PC-3 (cell line): Measurements from ENCODE around the gene HNMT. TPM values are rescaled to one million over a fixed set of nuclear protein-coding genes. Genes with fewer than 3 reads are reported as not detected.
"Not testable (repeated sequence)": the region's sequence is repeated elsewhere in the genome, so short reads cannot be mapped to it uniquely, and the experiment has no call there.

Source experiments
- ATAC-seq: fragments of 200-7000 bp; cut with Tn5 transposase; 2 replicates; pipeline ENCODE4 v1.9.1; 2020; ENCODE audit warnings: mild to moderate bottlenecking, moderate library complexity
- BruUV-seq: library from RNA; stranded (reverse); fragments of 400-500 nt; replicated peaks from 2 replicates; lab custom pipeline; 2021; lab: Mats Ljungman, UMichigan
- CTCF ChIA-PET: fragments of 300-600 bp; sonication (Branson Sonifier 250); formaldehyde crosslinking; loops from one replicate; lab custom pipeline; 2022; ENCODE audit warnings: antibody characterized with exemption; lab: Charles Lee
- POLR2A ChIA-PET: fragments of 300-600 bp; sonication (Branson Sonifier 250); formaldehyde crosslinking; loops from one replicate; lab custom pipeline; 2022; ENCODE audit warnings: antibody characterized with exemption; ENCODE audit not compliant: unreplicated experiment; lab: Charles Lee
- DNase-seq: peaks from one replicate; pipeline ENCODE4 v3.0.0-alpha.2; 2015
- H2AFZ ChIP-seq: fragments of 300-600 bp; sonication (generic); 2 replicates; pipeline ENCODE4 v1.6.0; 2016; ENCODE audit warnings: antibody characterized with exemption, low read length
- H3F3A ChIP-seq: fragments of 300-600 bp; sonication (generic); one replicate; pipeline ENCODE4 v1.6.0; 2017; ENCODE audit warnings: antibody characterized with exemption, low read length, control low read depth, mild to moderate bottlenecking; ENCODE audit not compliant: unreplicated experiment
- H3K27ac ChIP-seq: fragments of 300-600 bp; sonication (generic); 2 replicates; pipeline ENCODE4 v1.5.1; 2016; ENCODE audit warnings: mild to moderate bottlenecking, low read length
- H3K27me3 ChIP-seq: fragments of 300-600 bp; sonication (generic); 2 replicates; pipeline ENCODE4 v1.6.1; 2016; ENCODE audit warnings: low read length, mixed read lengths
- H3K36me3 ChIP-seq: fragments of 300-600 bp; sonication (generic); 2 replicates; pipeline ENCODE4 v1.6.1; 2016; ENCODE audit warnings: low read depth, mixed run types, low read length, mixed read lengths
- H3K4me1 ChIP-seq: fragments of 300-600 bp; sonication (generic); 2 replicates; pipeline ENCODE4 v1.5.1; 2016; ENCODE audit warnings: low read length; ENCODE audit not compliant: insufficient read depth
- H3K4me2 ChIP-seq: fragments of 300-600 bp; sonication (generic); 2 replicates; pipeline ENCODE4 v1.6.0; 2016; ENCODE audit warnings: low read length
- H3K4me3 ChIP-seq: fragments of 300-600 bp; sonication (generic); 2 replicates; pipeline ENCODE4 v1.5.1; 2016; ENCODE audit warnings: mild to moderate bottlenecking, low read length, mixed read lengths
- H3K79me2 ChIP-seq: fragments of 300-600 bp; sonication (generic); 2 replicates; pipeline ENCODE4 v1.6.1; 2017; ENCODE audit warnings: low read length, mixed read lengths
- H3K9ac ChIP-seq: fragments of 300-600 bp; sonication (generic); 2 replicates; pipeline ENCODE4 v1.6.0; 2016; ENCODE audit warnings: mild to moderate bottlenecking, low read length
- H3K9me2 ChIP-seq: fragments of 300-600 bp; sonication (generic); replicated peaks from 2 replicates; pipeline ENCODE4 v1.6.1; 2016; ENCODE audit warnings: mixed run types, low read length, mixed read lengths
- H3K9me3 ChIP-seq: fragments of 300-600 bp; sonication (generic); 2 replicates; pipeline ENCODE4 v1.6.1; 2016; ENCODE audit warnings: low read length, mixed read lengths
- H4K20me1 ChIP-seq: fragments of 300-600 bp; sonication (generic); 2 replicates; pipeline ENCODE4 v1.6.1; 2016; ENCODE audit warnings: low read length, mixed read lengths
- CTCF ChIP-seq: fragments of 300-600 bp; sonication (generic); conservative IDR thresholded peaks from 2 replicates; pipeline ENCODE4 v1.5.1; 2017; ENCODE audit warnings: antibody characterized with exemption, low read depth, mild to moderate bottlenecking, low read length
- EZH2 ChIP-seq: fragments of 300-600 bp; sonication (generic); IDR thresholded peaks from one replicate; pipeline ENCODE4 v1.6.1; 2017; ENCODE audit warnings: antibody characterized with exemption, mild to moderate bottlenecking, low read length; ENCODE audit not compliant: unreplicated experiment
- EZH2phosphoT487 ChIP-seq: fragments of 300-600 bp; sonication (generic); IDR thresholded peaks from 2 replicates; pipeline ENCODE4 v1.6.1; 2018; ENCODE audit warnings: mild to moderate bottlenecking, antibody characterized with exemption, low read length, borderline replicate concordance
- intact Hi-C: fragments of 100-400 bp; cut with micrococcal nuclease; formaldehyde crosslinking; loops from 2 replicates; pipeline ENCODE4 v1.9.0; 2023
- total RNA-seq: library from RNA; depleted of rRNA; stranded (reverse); fragments of >200 nt; gene quantifications from 2 replicates; pipeline ENCODE4 v1.2.3, GENCODE V29; 2014

The HNMT gene
- total RNA-seq, 1 experiment from 2014 or later, result 7.1 TPM

DNA sequence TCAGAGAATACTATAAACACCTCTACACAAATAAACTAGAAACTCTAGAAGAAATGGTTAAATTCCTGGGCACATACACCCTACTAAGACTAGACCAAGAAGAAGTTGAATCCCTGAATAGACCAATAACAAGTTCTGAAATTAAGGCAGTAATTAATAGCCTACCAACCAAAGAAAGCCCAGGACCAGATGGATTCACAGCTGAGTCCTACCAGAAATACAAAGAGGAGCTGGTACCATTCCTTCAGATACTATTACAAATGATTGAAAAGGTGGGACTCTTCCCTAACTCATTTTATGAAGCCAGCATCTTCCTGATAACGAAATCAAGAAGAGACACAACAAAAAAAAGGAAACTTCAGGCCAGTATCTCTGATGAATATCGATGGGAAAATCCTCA is 31.1 kb downstream of the HNMT start:
- CTCF ChIA-PET, intact Hi-C loops, H3K9me3 ChIP-seq, H3K27ac ChIP-seq, H3K4me2 ChIP-seq, H3K9ac ChIP-seq, H3K27me3 ChIP-seq, H3K36me3 ChIP-seq, DNase-seq, H3K9me2 ChIP-seq, BruUV-seq, H3K4me3 ChIP-seq, H3K79me2 ChIP-seq, H4K20me1 ChIP-seq, H3K4me1 ChIP-seq, H3F3A ChIP-seq, ATAC-seq, H2AFZ ChIP-seq: not testable (repeated sequence)
- POLR2A ChIA-PET, result interaction anchor here (0.6 kb wide), 1 partner anchor 20 kb away, joined by 3 read pairs; no protein-coding TSS in a partner anchor

DNA sequence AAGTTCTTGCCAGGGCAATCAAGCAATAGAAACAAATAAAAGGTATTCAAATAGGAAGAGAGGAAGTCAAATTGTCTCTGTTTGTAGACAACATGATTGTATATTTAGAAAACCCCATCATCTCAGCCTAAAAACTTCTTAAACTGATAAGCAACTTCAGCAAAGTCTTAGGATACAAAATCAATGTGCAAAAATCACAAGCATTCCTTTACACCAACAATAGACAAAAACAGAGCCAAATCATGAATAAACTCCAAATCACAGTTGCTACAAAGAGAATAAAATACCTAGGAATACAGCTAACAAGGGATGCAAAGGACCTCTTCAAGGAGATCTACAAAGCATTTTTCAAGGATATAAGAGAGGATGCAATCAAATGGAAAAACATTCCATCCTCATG is 31.9 kb downstream of the HNMT start:
- intact Hi-C loops, ATAC-seq, H3K4me2 ChIP-seq, H3K27ac ChIP-seq, H3K9me3 ChIP-seq, DNase-seq, H3K4me1 ChIP-seq, BruUV-seq, H3F3A ChIP-seq, CTCF ChIA-PET, H3K79me2 ChIP-seq, H3K9ac ChIP-seq, H3K9me2 ChIP-seq, H3K4me3 ChIP-seq, POLR2A ChIA-PET, H2AFZ ChIP-seq, H4K20me1 ChIP-seq, H3K27me3 ChIP-seq, H3K36me3 ChIP-seq: not testable (repeated sequence)

DNA sequence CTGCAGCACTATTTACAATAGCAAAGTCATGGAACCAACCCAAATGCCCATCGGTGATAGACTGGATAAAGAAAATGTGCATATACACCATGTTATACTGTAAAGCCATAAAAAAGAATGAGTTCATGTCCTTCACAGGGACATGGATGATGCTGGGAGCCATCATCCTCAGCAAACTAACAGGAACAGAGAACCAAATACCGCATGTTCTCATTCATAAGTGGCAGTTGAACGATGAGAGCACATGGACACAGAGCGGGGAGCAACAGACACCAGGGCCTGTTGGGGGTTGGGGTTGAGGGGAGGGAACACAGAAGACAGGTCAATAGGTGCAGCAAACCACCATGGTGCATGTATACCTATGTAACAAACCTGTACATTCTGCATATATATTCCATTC is 33.5 kb downstream of the HNMT start:
- TF ChIP-seq CTCF (no peak), EZH2phosphoT487 (no peak), EZH2 (no peak)
- intact Hi-C loops, result no loop called here
- H3K27ac ChIP-seq, result no peak overlapping the region
- no peak overlapping the region for H3K4me2 ChIP-seq
- ATAC-seq, result no peak
- CTCF ChIA-PET, result no interaction called here
- no peaks in the 10 kb centered on the region for H3K79me2 ChIP-seq
- H3K9ac ChIP-seq, result no peak overlapping the region
- no peaks in the 10 kb centered on the region for H3K9me3 ChIP-seq
- no TSS peak for BruUV-seq
- no peaks in the 10 kb centered on the region for H4K20me1 ChIP-seq
- no peak overlapping the region for H3K4me3 ChIP-seq
- no peaks in the 10 kb centered on the region for H3K27me3 ChIP-seq
- POLR2A ChIA-PET, result no interaction called here
- no peaks in the 10 kb centered on the region for H3K9me2 ChIP-seq
- no peak overlapping the region for H2AFZ ChIP-seq
- H3K36me3 ChIP-seq, result no peaks in the 10 kb centered on the region
- no peaks in the 10 kb centered on the region for H3K4me1 ChIP-seq
- DNase-seq, result no peak
- no peaks in the 10 kb centered on the region for H3F3A ChIP-seq

- Histone ChIP-seq H3K36me3 (no peaks in the 10 kb centered on the region), H2AFZ (no peak overlapping the region), H3K27ac (no peak overlapping the region), H3K9me2 (no peaks in the 10 kb centered on the region), H3K4me3 (no peak overlapping the region), H3K9me3 (no peaks in the 10 kb centered on the region), H3K9ac (no peak overlapping the region), H3F3A (no peaks in the 10 kb centered on the region), H3K4me1 (no peaks in the 10 kb centered on the region), H3K27me3 (no peaks in the 10 kb centered on the region), H3K4me2 (no peak overlapping the region), H3K79me2 (no peaks in the 10 kb centered on the region), H4K20me1 (no peaks in the 10 kb centered on the region)
- POLR2A ChIA-PET, result no interaction called here
- TF ChIP-seq EZH2phosphoT487 (no peak), CTCF (no peak), EZH2 (no peak)
- intact Hi-C loops, result no loop called here
- CTCF ChIA-PET, result no interaction called here
- BruUV-seq, result no TSS peak
- no peak for ATAC-seq
- DNase-seq, result no peak
Measured at GRCh38 chr2:137998503-137998902, 34.2 kb downstream of the HNMT start.
